Measurements from ENCODE around the gene PFKFB1.

The PFKFB1 gene

GRCh38 chrX:54923376-54923775, 70.6 kb downstream of the PFKFB1 start:
- no peaks in the 10 kb centered on the region; the same call in 1 of the 2 replicates for H3K36me3 ChIP-seq
- no peaks in the 10 kb centered on the region for H3K9me3 ChIP-seq
- H3K27me3 ChIP-seq = no peaks in the 10 kb centered on the region
- no peak for TF ChIP-seq CTCF (IDR thresholded peaks at IDR 0.05; ENCODE audit: low read depth, low read length)
- no peaks in the 10 kb centered on the region for H3K4me1 ChIP-seq
- no peak overlapping the region for H3K4me3 ChIP-seq (ENCODE audit: low read depth, low read length)
- DNase-seq = no peak

- no peak for DNase-seq
- Histone ChIP-seq H3K4me1 (no peaks in the 10 kb centered on the region), H3K4me3 (ENCODE audit: low read depth, low read length) (no peak overlapping the region), H3K9me3 (no peaks in the 10 kb centered on the region), H3K36me3 (no peaks in the 10 kb centered on the region; the same call in 1 of the 2 replicates), H3K27me3 (no peaks in the 10 kb centered on the region)
- TF ChIP-seq CTCF (IDR thresholded peaks at IDR 0.05; ENCODE audit: low read depth, low read length) = no peak
Observed at GRCh38 chrX:54922547-54922946, 71.4 kb downstream of the PFKFB1 start.

- peak; percentile 79 for DNase-seq
- peak overlapping the region; percentile 86 for H3K4me3 ChIP-seq (ENCODE audit: low read depth, low read length)
- no peaks in the 10 kb centered on the region for H3K36me3 ChIP-seq
- H3K9me3 ChIP-seq = no peaks in the 10 kb centered on the region
- H3K27me3 ChIP-seq = no peaks in the 10 kb centered on the region
- no peaks in the 10 kb centered on the region for H3K4me1 ChIP-seq
- TF ChIP-seq CTCF (IDR thresholded peaks at IDR 0.05; ENCODE audit: low read depth, low read length) = no peak
Observed at GRCh38 chrX:54921427-54922021, 72.5 kb downstream of the PFKFB1 start.

- Histone ChIP-seq H3K27me3 (no peaks in the 10 kb centered on the region), H3K4me1 (no peaks in the 10 kb centered on the region), H3K36me3 (no peaks in the 10 kb centered on the region), H3K9me3 (no peaks in the 10 kb centered on the region), H3K4me3 (ENCODE audit: low read depth, low read length) (peak within 1 kb of the TSS; percentile 86)
- TF ChIP-seq CTCF (IDR thresholded peaks at IDR 0.05; ENCODE audit: low read depth, low read length) = peak; percentile 45
- DNase-seq = peak; percentile 50
Observed at GRCh38 chrX:54920610-54921426, 73.2 kb downstream of the PFKFB1 start, which contains the start of gene TRO. Gene TRO (plus strand): TSS chrX:54920824. CDS start chrX:54922247, 1,423 bp downstream.

- Histone ChIP-seq H3K4me3 (ENCODE audit: low read depth, low read length) (no peak overlapping the region), H3K27me3 (no peaks in the 10 kb centered on the region), H3K36me3 (no peaks in the 10 kb centered on the region), H3K9me3 (no peaks in the 10 kb centered on the region), H3K4me1 (no peaks in the 10 kb centered on the region)
- TF ChIP-seq CTCF (IDR thresholded peaks at IDR 0.05; ENCODE audit: low read depth, low read length) = no peak
- DNase-seq = no peak
Observed at GRCh38 chrX:54909941-54910340, 84.0 kb downstream of the PFKFB1 start.

GRCh38 chrX:54894159-54894558, 99.8 kb downstream of the PFKFB1 start:
- no peak for TF ChIP-seq CTCF (IDR thresholded peaks at IDR 0.05; ENCODE audit: low read depth, low read length)
- H3K4me1 ChIP-seq = no peaks in the 10 kb centered on the region
- H3K4me3 ChIP-seq (ENCODE audit: low read depth, low read length) = no peak overlapping the region
- H3K36me3 ChIP-seq = no peaks in the 10 kb centered on the region
- no peak for DNase-seq
- no peaks in the 10 kb centered on the region for H3K9me3 ChIP-seq
- no peaks in the 10 kb centered on the region for H3K27me3 ChIP-seq
